NB4 (cell line): ENCODE results near the gene ABHD11.
"Not testable (repeated sequence)": the region's sequence is repeated elsewhere in the genome, so short reads cannot be mapped to it uniquely, and the experiment has no call there.

Source experiments
- DNase-seq: peaks from one replicate; pipeline ENCODE4 v3.0.0; 2010; ENCODE audit warnings: low read depth
- H3K4me3 ChIP-seq: one replicate; pipeline ENCODE4 v1.5.1; 2011; ENCODE audit warnings: mild to moderate bottlenecking, low read depth, low read length, moderate library complexity
- CTCF ChIP-seq: IDR thresholded peaks from one replicate; pipeline ENCODE4 v1.5.1; 2012; ENCODE audit warnings: low read depth, low read length
- MAX ChIP-seq: IDR thresholded peaks from 2 replicates; pipeline ENCODE4 v1.6.1; 2011; ENCODE audit warnings: low read depth, low read length
- MYC ChIP-seq: IDR thresholded peaks from 2 replicates; pipeline ENCODE4 v1.6.1; 2011; ENCODE audit warnings: low read depth, low read length
- POLR2A ChIP-seq: IDR thresholded peaks from 2 replicates; pipeline ENCODE4 v1.6.1; 2011; ENCODE audit warnings: mild to moderate bottlenecking; ENCODE audit not compliant: insufficient read length; ENCODE audit errors: extremely low read depth

Gene ABHD11

DNA sequence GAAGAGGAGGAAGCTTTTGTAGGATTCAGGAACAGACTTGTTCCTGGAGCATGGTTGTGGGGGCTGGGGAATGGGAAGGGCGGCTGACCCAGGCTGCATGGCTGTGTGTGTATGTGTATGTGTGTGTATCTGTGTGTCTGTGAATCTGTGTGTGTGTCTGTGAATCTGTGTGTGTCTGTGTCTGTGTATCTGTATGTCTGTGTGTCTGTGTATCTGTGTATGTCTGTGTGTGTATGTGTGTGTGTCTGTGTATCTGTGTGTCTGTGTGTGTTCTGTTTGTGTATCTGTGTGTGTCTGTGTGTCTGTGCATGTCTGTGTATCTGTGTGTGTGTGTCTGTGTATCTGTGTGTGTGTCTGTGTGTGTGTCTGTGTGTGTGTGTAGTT, 12.5 kb downstream of the ABHD11 start:
- no peak overlapping the region for H3K4me3 ChIP-seq
- TF ChIP-seq POLR2A (no peak), CTCF (no peak), MYC (no peak), MAX (no peak)
- no peak for DNase-seq

DNA sequence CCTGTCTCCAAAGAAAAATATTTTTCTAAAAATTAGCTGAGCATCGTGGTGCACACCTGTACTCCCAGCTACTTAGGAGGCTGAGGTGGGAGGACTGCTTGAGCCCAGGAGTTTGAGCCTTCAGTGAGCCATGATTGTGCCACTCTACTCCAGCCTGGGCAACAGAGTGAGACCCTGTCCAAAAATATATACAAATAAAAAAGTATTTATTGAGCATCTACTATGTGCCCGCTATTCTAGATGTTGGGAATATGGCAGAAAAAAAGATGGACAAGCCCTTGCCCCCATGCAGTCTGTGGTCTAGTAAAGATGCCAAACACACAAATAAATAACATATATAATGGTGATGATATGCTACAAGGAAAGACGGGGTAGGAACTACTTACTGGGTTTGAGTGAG, 14.8 kb downstream of the ABHD11 start:
- H3K4me3 ChIP-seq, result no peak overlapping the region
- DNase-seq, result no peak
- no peak for TF ChIP-seq POLR2A
- no peak for TF ChIP-seq MAX
- no peak for TF ChIP-seq MYC
- no peak for TF ChIP-seq CTCF

GRCh38 chr7:73722785-73723184, 15.8 kb downstream of the ABHD11 start:
- H3K4me3 ChIP-seq, result no peak overlapping the region
- no peak for DNase-seq
- TF ChIP-seq POLR2A, result no peak
- no peak for TF ChIP-seq CTCF
- TF ChIP-seq MAX, result no peak
- TF ChIP-seq MYC, result no peak

DNA sequence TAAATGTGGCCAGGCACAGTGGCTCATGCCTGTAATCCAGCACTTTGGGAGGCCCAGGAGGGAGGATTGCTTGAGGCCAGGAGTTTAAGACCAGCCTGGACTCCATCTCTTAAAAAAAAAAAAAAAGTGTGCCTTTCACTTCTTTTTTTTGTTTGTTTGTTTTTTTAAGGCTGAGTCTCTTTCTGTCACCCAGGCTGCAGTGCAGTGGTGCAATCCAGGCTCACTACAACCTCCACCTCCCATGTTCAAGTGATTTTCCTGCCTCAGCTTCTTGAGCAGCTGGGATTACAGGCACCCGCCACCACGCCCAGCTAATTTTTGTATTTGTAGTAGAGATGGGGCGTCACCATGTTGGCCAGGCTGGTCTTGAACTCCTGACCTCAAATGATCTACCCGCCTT, 16.4 kb downstream of the ABHD11 start:
- not testable (repeated sequence) for H3K4me3 ChIP-seq
- DNase-seq, result peak; percentile 13

- TF ChIP-seq CTCF, result no peak
- no peak for TF ChIP-seq POLR2A
- TF ChIP-seq MAX, result no peak
- no peak for TF ChIP-seq MYC
- DNase-seq, result no peak
- H3K4me3 ChIP-seq, result no peak overlapping the region
Observed at GRCh38 chr7:73721377-73721817, 17.2 kb downstream of the ABHD11 start.

- not testable (repeated sequence) for H3K4me3 ChIP-seq, DNase-seq
Observed at GRCh38 chr7:73720443-73720842, 18.2 kb downstream of the ABHD11 start.

DNA sequence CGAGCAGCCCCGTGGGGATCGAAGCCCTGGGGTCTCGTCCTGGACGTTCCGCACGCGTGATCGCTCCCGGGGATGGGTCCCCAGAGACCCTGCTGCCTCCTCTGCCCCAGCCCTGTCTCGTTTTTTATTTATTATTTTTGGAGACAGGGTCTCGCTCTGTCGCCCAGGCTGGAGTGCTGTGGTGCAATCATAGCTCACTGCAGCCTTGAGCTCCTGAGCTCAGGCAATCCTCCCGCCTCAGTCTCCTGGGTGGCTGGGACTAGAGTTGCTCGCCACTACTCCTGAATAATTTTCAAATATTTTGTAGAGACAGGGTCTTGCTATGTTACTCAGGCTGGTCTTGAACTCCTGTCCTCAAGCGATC, 18.8 kb downstream of the ABHD11 start:
- no peak for DNase-seq
- peak overlapping the region; percentile 44 for H3K4me3 ChIP-seq
- TF ChIP-seq POLR2A, result no peak
- no peak for TF ChIP-seq CTCF
- no peak for TF ChIP-seq MAX
- no peak for TF ChIP-seq MYC
